SK-N-MC (cell line): ENCODE measurements around the gene AGR2.

Experiments used
- EZH2 ChIP-seq: fragments of 200-600 bp; sonication (generic); IDR thresholded peaks from one replicate; pipeline ENCODE4 v1.6.1; 2017; ENCODE audit warnings: antibody characterized with exemption
- POLR2AphosphoS5 ChIP-seq: IDR thresholded peaks from 2 replicates; pipeline ENCODE4 v1.6.1; 2012; ENCODE audit warnings: mild to moderate bottlenecking, low read depth, low read length, borderline replicate concordance

DNA sequence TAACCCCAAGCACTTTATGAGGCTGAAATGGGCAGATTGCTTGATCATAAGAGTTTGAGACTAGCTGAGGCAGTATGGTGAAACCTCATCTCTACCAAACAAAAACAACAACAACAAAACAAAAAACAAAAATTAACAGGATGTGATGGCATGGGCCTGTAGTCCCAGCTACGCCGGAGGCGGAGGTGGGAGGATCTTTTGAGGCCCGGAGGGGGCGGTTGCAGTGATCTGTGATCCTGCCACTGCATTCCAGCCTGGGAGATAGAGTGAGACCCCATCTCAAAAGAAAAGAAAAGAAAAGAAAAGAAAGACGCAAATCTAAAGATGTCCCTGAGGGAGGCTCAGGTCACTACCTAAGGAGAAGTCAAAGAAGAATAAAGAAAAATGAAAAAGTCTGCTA lies 35.3 kb upstream of the AGR2 start:
- TF ChIP-seq EZH2 (no peak), POLR2AphosphoS5 (no peak)
